Measurements from ENCODE around the gene CEMIP. TPM values are rescaled to one million over a fixed set of nuclear protein-coding genes. Genes with fewer than 3 reads are reported as not detected.

The CEMIP gene
- polyA plus RNA-seq, 3 donors = not detected

DNA sequence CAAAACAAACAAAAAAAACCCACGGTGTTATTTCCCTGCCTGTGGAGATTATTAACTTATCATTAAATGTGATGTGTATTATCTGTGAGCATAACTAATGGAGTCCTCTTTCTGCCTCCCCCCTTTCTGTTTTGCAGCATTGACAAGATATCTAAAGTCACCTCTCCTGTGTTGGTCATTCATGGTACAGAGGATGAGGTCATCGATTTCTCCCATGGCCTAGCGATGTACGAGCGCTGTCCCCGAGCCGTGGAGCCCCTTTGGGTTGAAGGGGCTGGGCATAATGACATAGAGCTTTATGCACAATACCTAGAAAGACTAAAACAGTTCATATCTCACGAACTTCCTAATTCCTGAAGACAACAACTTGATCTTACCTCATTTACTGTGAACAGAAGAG, 25.2 kb upstream of the CEMIP start:
- H3K9me3 ChIP-seq (replicated peaks in 1 of 2; ENCODE audit: control insufficient read depth in 1 of 2, insufficient read depth in 1 of 2, low read length in 2 of 2) = no peaks in the 10 kb centered on the region
- no peak overlapping the region for H3K27ac Mint-ChIP-seq
- H2AFZ ChIP-seq (ENCODE audit: insufficient read depth, low read depth, low read length, poor library complexity, severe bottlenecking) = no peak overlapping the region
- no peaks in the 10 kb centered on the region for H3K27me3 ChIP-seq (ENCODE audit: control insufficient read depth in 2 of 2, insufficient read depth in 2 of 2, low read length in 2 of 2)
- no peak overlapping the region for H3K4me3 Mint-ChIP-seq
- no peaks in the 10 kb centered on the region for H3K4me1 Mint-ChIP-seq
- no peaks in the 10 kb centered on the region for H3K9me3 Mint-ChIP-seq
- no peaks in the 10 kb centered on the region for H3K4me1 ChIP-seq (ENCODE audit: control insufficient read depth in 1 of 2, insufficient read depth in 2 of 2, low read length in 2 of 2)
- no peak overlapping the region for H3K4me3 ChIP-seq (replicated peaks in 1 of 3; ENCODE audit: low read depth in 2 of 3, low read length in 3 of 3)
- no peak overlapping the region for H3K9ac ChIP-seq (ENCODE audit: insufficient read depth, low read length, poor library complexity, severe bottlenecking)
- no peaks in the 10 kb centered on the region for H4K20me1 ChIP-seq (ENCODE audit: insufficient read depth, low read length)
- no peak for DNase-seq
- TF ChIP-seq, protein P1, sequence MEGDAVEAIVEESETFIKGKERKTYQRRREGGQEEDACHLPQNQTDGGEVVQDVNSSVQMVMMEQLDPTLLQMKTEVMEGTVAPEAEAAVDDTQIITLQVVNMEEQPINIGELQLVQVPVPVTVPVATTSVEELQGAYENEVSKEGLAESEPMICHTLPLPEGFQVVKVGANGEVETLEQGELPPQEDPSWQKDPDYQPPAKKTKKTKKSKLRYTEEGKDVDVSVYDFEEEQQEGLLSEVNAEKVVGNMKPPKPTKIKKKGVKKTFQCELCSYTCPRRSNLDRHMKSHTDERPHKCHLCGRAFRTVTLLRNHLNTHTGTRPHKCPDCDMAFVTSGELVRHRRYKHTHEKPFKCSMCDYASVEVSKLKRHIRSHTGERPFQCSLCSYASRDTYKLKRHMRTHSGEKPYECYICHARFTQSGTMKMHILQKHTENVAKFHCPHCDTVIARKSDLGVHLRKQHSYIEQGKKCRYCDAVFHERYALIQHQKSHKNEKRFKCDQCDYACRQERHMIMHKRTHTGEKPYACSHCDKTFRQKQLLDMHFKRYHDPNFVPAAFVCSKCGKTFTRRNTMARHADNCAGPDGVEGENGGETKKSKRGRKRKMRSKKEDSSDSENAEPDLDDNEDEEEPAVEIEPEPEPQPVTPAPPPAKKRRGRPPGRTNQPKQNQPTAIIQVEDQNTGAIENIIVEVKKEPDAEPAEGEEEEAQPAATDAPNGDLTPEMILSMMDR (IDR thresholded peaks at IDR 0.05) = no peak
- peaks cover 0 to 2% (median 0%) of the 10 kb centered on the region in 3 donors for H3K27me3 Mint-ChIP-seq (ENCODE audit: low read depth in 3 of 3)
- WGBS (ENCODE audit: insufficient coverage) = no CpG with 5 or more reads among the region's 8 CpGs
- H3K4me2 ChIP-seq (replicated peaks; ENCODE audit: extremely low read depth, low read length, poor library complexity, severe bottlenecking) = no peak overlapping the region
- no peaks in the 10 kb centered on the region for H3K36me3 ChIP-seq (replicated peaks in 1 of 2; ENCODE audit: control insufficient read depth in 1 of 2, insufficient read depth in 2 of 2, low read length in 2 of 2)
- H3K79me2 ChIP-seq (ENCODE audit: insufficient read depth, low read length) = no peaks in the 10 kb centered on the region
- H3K36me3 Mint-ChIP-seq = peaks cover 4 to 14% of the 10 kb centered on the region in 2 donors
- intact Hi-C loops (cut with micrococcal nuclease) = no loop called here
- H3K27ac ChIP-seq (ENCODE audit: low read depth in 1 of 2, low read length in 2 of 2) = no peak overlapping the region

DNA sequence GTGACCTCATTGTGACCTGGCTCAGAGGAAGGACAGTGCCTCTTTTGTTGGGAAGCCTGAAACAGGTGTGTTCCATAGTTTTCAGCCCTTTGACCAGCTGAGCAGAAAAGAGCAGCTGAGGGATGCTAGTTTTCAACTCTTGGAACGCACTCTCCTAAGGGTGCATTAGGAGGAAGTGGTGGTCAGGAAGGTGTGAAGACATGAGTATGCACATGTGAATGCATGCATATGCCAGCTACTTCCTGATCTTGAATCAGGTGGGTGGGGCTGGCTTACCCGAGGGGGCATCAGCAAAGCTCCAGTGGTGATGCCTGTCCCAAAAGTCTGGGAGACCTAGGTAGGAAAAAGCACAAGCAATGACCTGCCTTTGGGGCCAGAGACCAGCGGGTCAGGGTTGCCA, 23.3 kb upstream of the CEMIP start:
- DNase-seq = no peak

More for the DNA sequence above, 23.3 kb upstream of the CEMIP start:
- H3K4me2 ChIP-seq (replicated peaks; ENCODE audit: extremely low read depth, low read length, poor library complexity, severe bottlenecking) = no peak overlapping the region
- Mint-ChIP-seq H3K4me1 (no peaks in the 10 kb centered on the region), H3K27ac (peak overlapping the region in 1 of 7 donors; percentile 26), H3K4me3 (no peak overlapping the region), H3K9me3 (no peaks in the 10 kb centered on the region), H3K36me3 (peaks cover 0 to 10% of the 10 kb centered on the region in 2 donors), H3K27me3 (ENCODE audit: low read depth in 3 of 3) (peaks cover 0 to 2% (median 1%) of the 10 kb centered on the region in 3 donors)
- no peak overlapping the region for H3K27ac ChIP-seq (ENCODE audit: low read depth in 1 of 2, low read length in 2 of 2)
- H3K27me3 ChIP-seq (ENCODE audit: control insufficient read depth in 2 of 2, insufficient read depth in 2 of 2, low read length in 2 of 2) = no peaks in the 10 kb centered on the region
- no peaks in the 10 kb centered on the region for H3K4me1 ChIP-seq (ENCODE audit: control insufficient read depth in 1 of 2, insufficient read depth in 2 of 2, low read length in 2 of 2)
- no peaks in the 10 kb centered on the region for H3K9me3 ChIP-seq (replicated peaks in 1 of 2; ENCODE audit: control insufficient read depth in 1 of 2, insufficient read depth in 1 of 2, low read length in 2 of 2)
- no peak overlapping the region for H3K4me3 ChIP-seq (replicated peaks in 1 of 3; ENCODE audit: low read depth in 2 of 3, low read length in 3 of 3)
- H3K9ac ChIP-seq (ENCODE audit: insufficient read depth, low read length, poor library complexity, severe bottlenecking) = no peak overlapping the region
- WGBS (ENCODE audit: insufficient coverage) = 53% methylated on average over 2 of the region's 3 CpGs
- TF ChIP-seq, protein P1 (IDR thresholded peaks at IDR 0.05) = no peak
- H3K36me3 ChIP-seq (replicated peaks in 1 of 2; ENCODE audit: control insufficient read depth in 1 of 2, insufficient read depth in 2 of 2, low read length in 2 of 2) = no peaks in the 10 kb centered on the region
- no peak overlapping the region for H2AFZ ChIP-seq (ENCODE audit: insufficient read depth, low read depth, low read length, poor library complexity, severe bottlenecking)
- no peaks in the 10 kb centered on the region for H3K79me2 ChIP-seq (ENCODE audit: insufficient read depth, low read length)
- H4K20me1 ChIP-seq (ENCODE audit: insufficient read depth, low read length) = no peaks in the 10 kb centered on the region
- intact Hi-C loops (cut with micrococcal nuclease) = no loop called here
